DMS53 treated with DMSO at 0.1 percent for 48 hours (cell line): Measurements from ENCODE around the gene DDX51.
"Not testable (repeated sequence)": the region's sequence is repeated elsewhere in the genome, so short reads cannot be mapped to it uniquely, and the experiment has no call there.

ENCODE experiments used
- DNase-seq: peaks from one replicate; lab custom pipeline; 2025; ENCODE audit not compliant: unreplicated experiment; lab: John Stamatoyannopoulos, UW

DDX51 gene

GRCh38 chr12:132154941-132155770, 11.0 kb upstream of the DDX51 start:
- no peak for DNase-seq

- DNase-seq = no peak
Observed at GRCh38 chr12:132154341-132154761, 10.2 kb upstream of the DDX51 start.

- DNase-seq = peak; percentile 62
Observed at GRCh38 chr12:132153501-132154340, 9.6 kb upstream of the DDX51 start.

- DNase-seq = no peak
Observed at GRCh38 chr12:132152953-132153352, 8.8 kb upstream of the DDX51 start.

- no peak for DNase-seq
Observed at GRCh38 chr12:132152411-132152821, 8.3 kb upstream of the DDX51 start.

DNA sequence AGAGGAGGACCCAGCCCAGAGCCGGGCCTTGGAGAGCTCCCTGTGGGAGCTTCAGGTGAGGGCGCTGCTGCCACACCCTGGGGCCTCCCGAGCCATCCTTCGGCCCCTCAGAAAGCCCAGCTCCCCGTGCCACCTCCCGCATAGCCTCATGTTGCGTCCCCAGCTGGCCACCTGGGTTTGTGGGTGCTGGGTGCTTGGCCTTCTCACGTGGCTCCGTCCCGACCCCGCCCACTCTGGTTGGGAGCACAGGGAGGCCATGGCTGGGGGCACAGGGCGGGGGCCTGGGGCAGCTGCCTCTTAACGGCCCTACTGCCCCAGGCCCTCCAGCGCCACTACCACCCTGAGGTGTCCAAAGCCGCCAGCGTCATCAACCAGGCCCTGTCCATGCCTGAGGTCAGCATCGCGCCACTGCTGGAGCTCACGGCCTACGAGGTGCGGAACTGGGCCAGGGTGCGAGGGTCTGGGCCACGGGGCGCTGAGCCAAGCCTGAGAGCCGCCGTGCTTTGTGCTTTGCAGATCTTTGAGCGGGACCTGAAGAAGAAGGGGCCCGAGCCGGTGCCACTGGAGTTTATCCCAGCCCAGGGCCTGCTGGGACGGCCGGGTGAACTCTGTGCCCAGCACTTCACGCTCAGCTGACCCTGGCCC, 7.8 kb upstream of the DDX51 start:
- DNase-seq = no peak

DNA sequence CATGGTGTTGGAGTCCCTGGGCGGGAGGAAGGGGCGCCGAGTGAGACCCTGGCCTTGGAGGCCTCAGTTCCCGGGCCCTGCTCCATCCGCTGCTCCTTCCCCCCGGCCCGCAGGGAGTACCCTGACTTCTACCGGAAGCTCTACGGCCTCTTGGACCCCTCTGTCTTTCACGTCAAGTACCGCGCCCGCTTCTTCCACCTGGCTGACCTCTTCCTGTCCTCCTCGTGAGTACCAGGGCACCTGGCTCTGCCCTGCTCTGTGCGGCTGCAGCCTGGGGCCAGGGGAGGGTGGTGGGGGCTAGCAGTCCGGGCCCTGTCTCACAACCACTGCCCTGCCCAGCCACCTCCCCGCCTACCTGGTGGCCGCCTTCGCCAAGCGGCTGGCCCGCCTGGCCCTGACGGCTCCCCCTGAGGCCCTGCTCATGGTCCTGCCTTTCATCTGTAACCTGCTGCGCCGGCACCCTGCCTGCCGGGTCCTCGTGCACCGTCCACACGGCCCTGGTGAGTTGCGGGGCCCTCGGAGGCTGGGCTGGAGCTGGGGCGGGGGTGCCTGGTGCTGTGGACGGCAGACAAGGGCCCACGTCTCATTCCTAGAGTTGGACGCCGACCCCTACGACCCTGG, 7.1 kb upstream of the DDX51 start:
- DNase-seq = no peak

DNA sequence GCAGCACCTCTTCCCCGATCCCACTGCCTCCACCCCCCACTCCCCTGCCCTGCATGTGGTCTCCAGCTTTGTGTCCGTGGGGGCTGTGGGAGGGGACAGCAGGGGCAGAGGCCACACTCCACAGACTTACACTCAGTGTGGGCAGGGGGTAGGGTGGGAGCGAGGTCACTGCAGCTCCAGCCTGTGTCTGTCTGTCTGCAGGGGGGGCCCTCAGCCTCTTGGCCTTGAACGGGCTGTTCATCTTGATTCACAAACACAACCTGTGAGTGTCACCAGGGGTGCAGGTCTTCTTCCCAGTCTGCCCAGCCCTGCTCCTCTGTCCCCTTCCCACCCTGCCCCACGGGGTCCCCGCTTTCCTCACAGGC, 6.6 kb upstream of the DDX51 start:
- DNase-seq = no peak

GRCh38 chr12:132149526-132149925, 5.4 kb upstream of the DDX51 start:
- not testable (repeated sequence) for DNase-seq

- no peak for DNase-seq
Observed at GRCh38 chr12:132148368-132149045, 4.4 kb upstream of the DDX51 start.

DNA sequence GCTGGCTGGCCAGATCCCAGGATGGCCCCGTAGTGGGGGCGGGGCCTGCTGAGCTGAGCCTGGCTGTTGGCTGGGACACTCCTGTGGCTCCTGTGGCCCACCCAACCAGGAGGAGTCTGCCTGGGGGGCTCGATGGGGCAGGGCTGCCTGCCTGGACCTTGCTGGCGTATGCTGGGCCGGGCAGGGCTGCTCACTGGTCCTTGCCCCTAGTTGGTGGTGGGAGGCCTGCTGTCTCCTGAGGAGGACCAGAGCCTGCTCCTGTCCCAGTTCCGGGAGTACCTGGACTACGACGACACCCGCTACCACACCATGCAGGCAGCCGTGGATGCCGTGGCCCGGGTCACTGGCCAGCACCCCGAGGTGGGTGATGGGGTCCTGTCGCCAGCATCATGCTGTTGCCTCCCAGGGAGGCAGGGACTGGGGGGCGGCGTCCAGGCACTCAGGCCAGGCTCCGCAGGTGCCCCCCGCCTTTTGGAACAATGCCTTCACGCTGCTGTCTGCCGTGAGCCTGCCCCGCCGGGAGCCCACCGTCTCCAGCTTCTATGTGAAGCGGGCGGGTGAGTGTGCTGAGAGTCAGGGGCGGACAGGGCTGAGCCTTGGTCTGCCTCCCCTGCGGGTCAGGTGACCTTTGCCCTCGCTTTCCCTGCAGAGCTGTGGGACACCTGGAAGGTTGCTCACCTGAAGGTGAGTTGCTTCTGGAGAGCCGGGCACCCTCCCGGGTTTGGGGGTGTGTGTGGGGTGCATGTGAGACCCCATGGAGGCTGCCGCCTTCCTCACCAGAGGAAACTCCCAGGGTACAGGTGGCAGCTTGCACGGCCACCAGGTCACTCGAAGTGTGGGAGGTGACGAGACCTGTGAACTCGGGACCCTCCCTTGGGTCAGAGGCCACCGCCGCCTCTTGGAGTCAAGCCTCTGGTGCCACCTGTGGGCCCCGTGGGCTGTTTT, 3.6 kb upstream of the DDX51 start:
- DNase-seq = no peak

DNA sequence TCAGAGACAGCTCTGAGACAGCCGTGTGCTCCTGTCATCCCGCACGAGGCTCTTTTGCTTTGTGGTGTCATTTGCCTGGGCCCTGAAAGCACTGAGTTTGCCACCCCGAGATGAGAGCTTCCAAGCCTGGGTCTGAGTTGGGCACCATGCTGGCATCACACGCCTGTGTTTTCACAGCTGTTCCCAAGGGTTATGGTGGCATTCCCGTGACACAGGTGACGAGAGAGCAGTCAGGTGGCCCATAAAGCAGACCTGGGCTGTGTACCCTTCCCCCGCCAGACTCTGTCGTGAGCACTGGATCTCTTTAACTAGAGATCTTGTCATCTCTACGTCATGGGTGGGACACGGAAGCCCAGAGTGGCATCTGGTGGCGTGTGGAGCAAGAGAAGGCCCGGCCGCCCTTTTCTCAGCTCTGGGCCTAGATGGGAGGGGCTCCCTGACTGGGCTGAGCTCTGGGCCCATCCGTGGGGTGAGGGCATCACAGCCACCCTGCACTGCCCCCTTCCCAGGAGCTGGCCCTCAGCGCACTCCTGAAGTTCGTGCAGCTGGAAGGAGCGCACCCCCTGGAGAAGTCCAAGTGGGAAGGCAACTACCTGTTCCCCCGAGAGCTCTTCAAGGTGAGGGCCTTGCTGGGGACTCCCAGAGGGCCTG, 2.8 kb upstream of the DDX51 start:
- DNase-seq = no peak

DNA sequence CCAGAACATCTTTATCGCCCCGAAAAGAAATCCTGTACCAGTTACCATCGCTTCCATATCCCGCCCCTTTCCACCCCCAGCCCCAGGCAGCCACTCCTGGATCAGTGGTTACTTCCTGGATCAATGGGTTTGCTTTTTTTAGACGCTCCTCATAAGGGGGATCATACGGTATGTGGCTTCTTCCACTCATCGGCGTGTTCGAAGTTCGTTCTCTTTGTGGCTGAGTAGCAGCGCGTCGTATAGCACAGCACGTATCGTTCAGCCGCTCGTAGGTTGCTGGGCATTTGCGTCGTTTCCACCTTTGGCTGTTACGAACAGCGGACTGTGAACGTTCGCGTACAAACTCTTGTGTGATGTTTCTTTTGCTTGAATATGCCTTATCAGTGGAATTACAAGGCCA, 2.0 kb upstream of the DDX51 start:
- no peak for DNase-seq

GRCh38 chr12:132145334-132145733, 1.2 kb upstream of the DDX51 start:
- DNase-seq = no peak

DNA sequence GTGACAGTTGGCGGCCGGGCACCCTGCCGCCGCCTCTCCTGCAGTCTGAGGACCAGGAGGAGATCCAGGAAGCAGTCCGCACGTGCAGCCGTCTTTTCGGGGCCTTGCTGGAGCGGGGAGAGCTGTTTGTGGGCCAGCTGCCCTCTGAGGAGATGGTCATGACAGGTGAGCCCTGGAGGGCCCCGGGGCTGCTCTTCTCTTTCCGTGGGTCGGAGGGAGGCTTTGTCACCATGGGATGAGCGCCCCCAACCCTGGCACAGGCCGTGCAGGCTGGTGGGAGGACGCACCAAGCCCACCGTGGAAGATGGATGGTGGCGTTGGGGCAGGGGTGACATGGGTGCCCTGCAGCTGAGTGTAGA, 670 bp upstream of the DDX51 start:
- DNase-seq = no peak

- DNase-seq = no peak
Observed at GRCh38 chr12:132143336-132144071, 615 bp downstream of the DDX51 start.

DNA sequence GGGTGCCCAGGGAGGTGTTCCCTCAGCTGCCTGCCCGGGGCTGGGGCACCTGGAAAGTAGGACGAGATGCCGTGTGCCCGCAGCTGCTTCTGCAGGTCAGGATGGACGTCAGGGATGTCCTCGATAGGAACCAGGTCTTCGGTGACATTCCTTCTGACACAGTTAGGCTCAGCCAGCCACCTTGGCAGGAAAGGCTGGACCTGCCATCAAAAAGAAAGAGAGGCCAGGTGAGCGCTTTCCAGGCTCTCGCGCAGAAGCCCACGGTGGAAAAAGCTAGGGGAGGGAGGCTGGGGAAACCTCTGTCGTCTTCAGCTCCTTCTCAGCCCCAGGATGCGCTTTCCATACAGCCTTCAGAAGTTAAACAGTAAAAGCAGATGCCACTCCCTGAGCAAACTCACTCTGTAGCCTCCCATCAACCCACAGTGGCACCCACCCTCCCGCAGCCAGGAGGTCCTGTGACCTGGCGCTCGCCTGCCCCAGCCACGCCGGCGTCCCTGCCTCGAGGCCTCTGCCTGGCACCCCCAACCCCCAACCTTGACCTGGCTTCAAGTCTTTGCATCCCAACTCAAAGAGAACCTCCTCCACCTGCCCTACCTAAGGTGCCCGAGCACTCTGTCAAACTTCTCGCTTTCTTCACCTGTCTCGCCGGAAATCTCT, 1.3 kb downstream of the DDX51 start:
- DNase-seq = no peak
